Measurements from ENCODE around the gene SUPT20HL2.

GRCh38 chrX:24266996-24267395, 46.9 kb downstream of the SUPT20HL2 start:
- no peak for TF ChIP-seq CTCF (IDR thresholded peaks at IDR 0.05; ENCODE audit: insufficient read depth, low read length, poor library complexity, severe bottlenecking)
- TF ChIP-seq EZH2phosphoT487 (conservative IDR thresholded peaks at IDR 0.05; ENCODE audit: low read length) = no peak

Measured in SU-DHL-6 (cell line).